GM12878 (cell line): ENCODE data around the gene CSTPP1. TPM values are rescaled to one million over a fixed set of nuclear protein-coding genes. Genes with fewer than 3 reads are reported as not detected.

ENCODE experiments used
- ATAC-seq: fragments of 200-7000 bp; cut with Tn5 transposase; 3 replicates; pipeline ENCODE4 v1.9.1; 2020; ENCODE audit warnings: mild to moderate bottlenecking, moderate library complexity
- BruUV-seq: library from RNA; stranded (reverse); fragments of 400-500 nt; replicated peaks from 2 replicates; lab custom pipeline; 2021; lab: Mats Ljungman, UMichigan
- CTCF ChIA-PET: fragments of 300-600 bp; sonication (Branson Sonifier 250); formaldehyde crosslinking; extraction: SDS; loops from one replicate; lab custom pipeline; 2021; ENCODE audit warnings: inconsistent platforms; lab: Yijun Ruan, JAX
- POLR2A ChIA-PET: fragments of 350-600 bp; formaldehyde crosslinking; extraction: SDS; loops from one replicate; lab custom pipeline; 2021; ENCODE audit warnings: inconsistent platforms; lab: Charles Lee
- RAD21 ChIA-PET: fragments of 300-600 bp; sonication (Branson Sonifier 250); formaldehyde crosslinking; loops from one replicate; lab custom pipeline; 2023; ENCODE audit warnings: antibody characterized with exemption; ENCODE audit not compliant: unreplicated experiment; lab: Charles Lee
- SMC1A ChIA-PET: fragments of 300-600 bp; sonication (Branson Sonifier 250); formaldehyde crosslinking; loops from one replicate; lab custom pipeline; 2023; ENCODE audit not compliant: unreplicated experiment, uncharacterized antibody; lab: Charles Lee
- DNase-seq: peaks from one replicate; pipeline ENCODE4 v3.0.0-alpha.2; 2011; ENCODE audit warnings: low read depth, low spot score
- FAIRE-seq: peaks from 3 replicates; lab custom pipeline; 2011; peaks lifted over from hg19 to GRCh38; lab: Jason Lieb, UNC
- H2AFZ ChIP-seq: 2 replicates; pipeline ENCODE4 v1.6.0; 2011; ENCODE audit warnings: low read depth, low read length, control low read depth; ENCODE audit not compliant: control insufficient read depth
- H3K27ac ChIP-seq: 2 replicates; pipeline ENCODE4 v1.5.1; 2011; ENCODE audit warnings: control low read depth; ENCODE audit not compliant: control insufficient read depth, insufficient read depth
- H3K27me3 ChIP-seq, 2 experiments: replicated peaks in 1 of 2; 2 replicates each; pipeline versions ENCODE4 v1.6.0 to v1.6.1; 2011; ENCODE audit warnings: low read length in 1 of 2; ENCODE audit not compliant: control insufficient read depth in 2 of 2, insufficient read depth in 2 of 2
- H3K36me3 ChIP-seq, 2 experiments: 2 replicates each; pipeline ENCODE4 v1.5.1; 2011; ENCODE audit warnings: low read length in 1 of 2; ENCODE audit not compliant: control insufficient read depth in 2 of 2, insufficient read depth in 2 of 2
- H3K4me1 ChIP-seq: 2 replicates; pipeline ENCODE4 v1.6.1; 2011; ENCODE audit warnings: mild to moderate bottlenecking, low read length, moderate library complexity, mixed read lengths; ENCODE audit not compliant: control insufficient read depth, insufficient read depth
- H3K4me2 ChIP-seq: 2 replicates; pipeline ENCODE4 v1.6.0; 2011; ENCODE audit warnings: control low read depth; ENCODE audit not compliant: control insufficient read depth, insufficient read depth
- H3K4me3 ChIP-seq: fragments of 200-600 bp; sonication (generic); 2 replicates; pipeline ENCODE4 v1.5.1; 2016
- H3K79me2 ChIP-seq: 2 replicates; pipeline ENCODE4 v1.6.0; 2011; ENCODE audit warnings: low read length; ENCODE audit not compliant: control insufficient read depth, insufficient read depth
- H3K9ac ChIP-seq: 2 replicates; pipeline ENCODE4 v1.8.0; 2011; ENCODE audit warnings: low read length, control low read depth, mixed read lengths; ENCODE audit not compliant: control insufficient read depth, insufficient read depth
- H3K9me3 ChIP-seq: replicated peaks from 3 replicates; pipeline ENCODE4 v1.5.1; 2011; ENCODE audit warnings: mild to moderate bottlenecking, low read length; ENCODE audit not compliant: control insufficient read depth, insufficient read depth
- H4K20me1 ChIP-seq: 2 replicates; pipeline ENCODE4 v1.6.0; 2011; ENCODE audit not compliant: control insufficient read depth, insufficient read depth
- MTA2 ChIP-seq: fragments of 450-650 bp; IDR thresholded peaks from 2 replicates; pipeline ENCODE4 v1.6.1; 2016; ENCODE audit warnings: low read depth, mild to moderate bottlenecking, moderate library complexity
- PML ChIP-seq: IDR thresholded peaks from 2 replicates; pipeline ENCODE4 v1.6.1; 2012; ENCODE audit warnings: low read length, inconsistent platforms
- RELA ChIP-seq: fragments of 450-650 bp; IDR thresholded peaks from 2 replicates; pipeline ENCODE4 v1.8.0; 2014; ENCODE audit warnings: borderline replicate concordance; ENCODE audit not compliant: partially characterized antibody
- RFX5 ChIP-seq: IDR thresholded peaks from 2 replicates; pipeline ENCODE4 v1.6.1; 2011; ENCODE audit warnings: low read depth, low read length, improper control_type of control experiment
- SMAD1 ChIP-seq: fragments of 450-650 bp; IDR thresholded peaks from 2 replicates; pipeline ENCODE4 v1.6.1; 2018; ENCODE audit warnings: mild to moderate bottlenecking, low read depth; ENCODE audit not compliant: partially characterized antibody
- STAT1 ChIP-seq: fragments of 450-650 bp; conservative IDR thresholded peaks from 2 replicates; pipeline ENCODE4 v1.6.1; 2014; ENCODE audit warnings: antibody characterized with exemption, mild to moderate bottlenecking
- TCF12 ChIP-seq: IDR thresholded peaks from 2 replicates; pipeline ENCODE4 v1.6.1; 2011; ENCODE audit warnings: low read depth, mild to moderate bottlenecking, low read length
- ZBED1 ChIP-seq: IDR thresholded peaks from 2 replicates; pipeline ENCODE4 v1.6.1; 2016; ENCODE audit warnings: borderline replicate concordance
- WGBS: methylation state at CpG from one replicate; pipeline ENCODE4 v1.1.6; 2016; ENCODE audit warnings: low lambda C conversion rate; ENCODE audit not compliant: insufficient replicate concordance, insufficient coverage; ENCODE audit errors: missing lambda C conversion rate; 5-methylcytosine and 5-hydroxymethylcytosine counted together
- in situ Hi-C: fragments of 300-500 bp; cut with MboI; formaldehyde crosslinking; loops from 9 replicates; pipeline ENCODE4 v1.14.3; 2018; ENCODE audit warnings: mixed read lengths
- intact Hi-C: fragments of 100-400 bp; cut with micrococcal nuclease; formaldehyde crosslinking; loops from one replicate; pipeline ENCODE4 v1.14.2; 2022; ENCODE audit not compliant: unreplicated experiment
- polyA plus RNA-seq, 11 experiments: library from polyadenylated mRNA; depleted of rRNA in 4 of 11; unstranded in 6 of 11; stranded (reverse) in 5 of 11; fragments of >200 nt; fragmentation: Nextera tagmentation in 4 of 11; fragmentation: Illumina TruSeq in 1 of 11; extraction: Ambion mirVana in 4 of 11; extraction: Trizol in 1 of 11; gene quantifications; 1 replicate in 1 of 11; 2 replicates in 10 of 11; pipeline versions ENCODE4 v1.2.1 to v1.2.3, GENCODE V29; 2011 to 2016; ENCODE audit warnings: inconsistent platforms in 2 of 11, missing spikeins in 2 of 11, low read depth in 1 of 11
- total RNA-seq, 4 experiments: library from RNA; depleted of rRNA in 3 of 4; stranded (reverse); fragments of >200 nt in 3 of 4; fragmentation: Illumina TruSeq in 1 of 4; extraction: Trizol in 1 of 4; gene quantifications; 2 replicates each; pipeline versions ENCODE4 v1.2.1 to v1.2.3, GENCODE V29; 2013 to 2021
- TF ChIP-seq, protein P1 (sequence below): fragments of 150-350 bp; IDR thresholded peaks from 2 replicates; pipeline ENCODE4 v1.6.1; 2014; ENCODE audit warnings: mild to moderate bottlenecking, low read depth, low read length
- TF ChIP-seq, protein P2 (sequence below): fragments of 450-650 bp; IDR thresholded peaks from 2 replicates; pipeline ENCODE4 v1.6.1; 2016; ENCODE audit warnings: mild to moderate bottlenecking
- TF ChIP-seq, protein P3 (sequence below): fragments of 450-650 bp; formaldehyde crosslinking; IDR thresholded peaks from 2 replicates; pipeline ENCODE4 v1.4.0; 2020; ENCODE audit warnings: mild to moderate bottlenecking, moderate library complexity

The CSTPP1 gene
- total and polyA plus RNA-seq, 10 of the 15 experiments (the other 5 are each of a cell fraction or from before 2014, with no cell fraction given): 7.1 to 23.4 (median 17.5) TPM

DNA sequence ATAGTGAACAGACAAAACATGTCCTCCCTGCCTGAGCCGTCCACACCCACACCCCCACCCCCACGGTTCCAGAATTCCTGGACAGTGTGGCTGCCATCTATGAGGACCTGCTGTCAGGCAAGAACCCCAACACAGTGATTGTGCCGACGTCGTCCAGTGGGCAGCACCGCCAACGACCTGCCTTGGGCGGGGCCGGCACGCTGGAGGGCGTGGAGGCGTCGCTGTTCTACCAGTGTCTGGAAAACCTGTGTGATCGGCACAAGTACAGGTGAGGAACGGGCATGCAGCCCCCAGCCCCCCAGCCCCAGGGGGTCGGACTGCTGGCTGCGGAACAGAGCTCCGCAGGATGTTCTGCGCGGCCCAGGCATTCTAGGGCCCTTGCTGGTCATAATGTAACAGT, 220.4 kb downstream of the CSTPP1 start:
- in situ Hi-C loops: no loop called here
- H3K9me3 ChIP-seq: no peaks in the 10 kb centered on the region
- FAIRE-seq (no peak), ATAC-seq (no peak), DNase-seq (no peak)
- H2AFZ ChIP-seq: no peak overlapping the region
- no TSS peak for BruUV-seq
- H3K9ac ChIP-seq: no peak overlapping the region
- no peak overlapping the region for H3K27ac ChIP-seq
- H3K79me2 ChIP-seq: no peaks in the 10 kb centered on the region
- TF ChIP-seq, protein P1, sequence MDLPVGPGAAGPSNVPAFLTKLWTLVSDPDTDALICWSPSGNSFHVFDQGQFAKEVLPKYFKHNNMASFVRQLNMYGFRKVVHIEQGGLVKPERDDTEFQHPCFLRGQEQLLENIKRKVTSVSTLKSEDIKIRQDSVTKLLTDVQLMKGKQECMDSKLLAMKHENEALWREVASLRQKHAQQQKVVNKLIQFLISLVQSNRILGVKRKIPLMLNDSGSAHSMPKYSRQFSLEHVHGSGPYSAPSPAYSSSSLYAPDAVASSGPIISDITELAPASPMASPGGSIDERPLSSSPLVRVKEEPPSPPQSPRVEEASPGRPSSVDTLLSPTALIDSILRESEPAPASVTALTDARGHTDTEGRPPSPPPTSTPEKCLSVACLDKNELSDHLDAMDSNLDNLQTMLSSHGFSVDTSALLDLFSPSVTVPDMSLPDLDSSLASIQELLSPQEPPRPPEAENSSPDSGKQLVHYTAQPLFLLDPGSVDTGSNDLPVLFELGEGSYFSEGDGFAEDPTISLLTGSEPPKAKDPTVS: no peak
- intact Hi-C loops: no loop called here
- H3K4me3 ChIP-seq: no peak overlapping the region
- H3K27me3 ChIP-seq: no peaks in the 10 kb centered on the region
- ChIA-PET CTCF (interaction anchor here (0.7 kb wide), 1 partner anchor 265 kb away, joined by 4 read pairs; no protein-coding TSS in a partner anchor), POLR2A (no interaction called here), SMC1A (no interaction called here), RAD21 (interaction anchor here (0.9 kb wide), 1 partner anchor 266 kb away, joined by 3 read pairs; no protein-coding TSS in a partner anchor)
- no peak overlapping the region for H3K4me2 ChIP-seq
- H3K36me3 ChIP-seq: no peaks in the 10 kb centered on the region; a peak in 1 of 4 replicates
- no peaks in the 10 kb centered on the region for H4K20me1 ChIP-seq
- WGBS: 95% methylated on average over 18 of the region's 20 CpGs
- no peaks in the 10 kb centered on the region for H3K4me1 ChIP-seq

DNA sequence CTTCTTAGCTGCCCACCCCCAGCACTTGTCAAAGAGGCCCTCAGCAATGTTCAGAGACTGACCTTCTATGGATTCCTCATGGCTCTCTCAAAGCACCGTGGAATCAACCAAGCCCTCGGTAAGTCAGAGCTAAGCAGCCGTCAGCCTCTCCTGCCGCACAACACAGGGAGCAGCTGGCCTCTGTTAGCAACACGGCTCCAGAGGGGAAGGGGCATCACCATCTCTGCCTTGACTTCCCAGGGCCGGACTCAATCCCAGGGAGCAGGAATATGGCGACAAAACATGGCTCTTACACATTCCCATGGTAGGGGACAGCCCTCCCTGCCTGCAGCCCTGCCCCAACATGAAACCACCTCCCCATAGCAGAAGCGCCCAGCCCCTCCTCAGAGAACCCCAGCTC, 221.2 kb downstream of the CSTPP1 start:
- Histone ChIP-seq H2AFZ (no peak overlapping the region), H3K4me2 (no peak overlapping the region), H3K36me3 (peaks cover 0 to 2% of the 10 kb centered on the region in 2 experiments; a peak in 3 of 4 replicates), H4K20me1 (no peaks in the 10 kb centered on the region), H3K4me3 (no peak overlapping the region), H3K4me1 (no peaks in the 10 kb centered on the region), H3K9ac (no peak overlapping the region), H3K27me3 (no peaks in the 10 kb centered on the region), H3K79me2 (no peaks in the 10 kb centered on the region), H3K9me3 (no peaks in the 10 kb centered on the region), H3K27ac (no peak overlapping the region)
- DNase-seq: no peak
- WGBS: 87% methylated on average over 8 of the region's 8 CpGs
- SMC1A ChIA-PET: no interaction called here
- in situ Hi-C loops (no loop called here), intact Hi-C loops (no loop called here)
- CTCF ChIA-PET: interaction anchor here (1.1 to 1.6 kb wide), 2 partner anchors 90 to 101 kb away, joined by 3 to 4 read pairs; partner anchors contain the start of gene ACP2
- ATAC-seq: no peak
- RAD21 ChIA-PET: interaction anchor here (1.3 kb wide), 1 partner anchor 262 kb away, joined by 3 read pairs; no protein-coding TSS in a partner anchor
- no peak for FAIRE-seq
- no TSS peak for BruUV-seq
- POLR2A ChIA-PET: interaction anchor here (0.6 kb wide), 1 partner anchor 296 kb away, joined by 4 read pairs; no protein-coding TSS in a partner anchor
- TF ChIP-seq, protein P2, sequence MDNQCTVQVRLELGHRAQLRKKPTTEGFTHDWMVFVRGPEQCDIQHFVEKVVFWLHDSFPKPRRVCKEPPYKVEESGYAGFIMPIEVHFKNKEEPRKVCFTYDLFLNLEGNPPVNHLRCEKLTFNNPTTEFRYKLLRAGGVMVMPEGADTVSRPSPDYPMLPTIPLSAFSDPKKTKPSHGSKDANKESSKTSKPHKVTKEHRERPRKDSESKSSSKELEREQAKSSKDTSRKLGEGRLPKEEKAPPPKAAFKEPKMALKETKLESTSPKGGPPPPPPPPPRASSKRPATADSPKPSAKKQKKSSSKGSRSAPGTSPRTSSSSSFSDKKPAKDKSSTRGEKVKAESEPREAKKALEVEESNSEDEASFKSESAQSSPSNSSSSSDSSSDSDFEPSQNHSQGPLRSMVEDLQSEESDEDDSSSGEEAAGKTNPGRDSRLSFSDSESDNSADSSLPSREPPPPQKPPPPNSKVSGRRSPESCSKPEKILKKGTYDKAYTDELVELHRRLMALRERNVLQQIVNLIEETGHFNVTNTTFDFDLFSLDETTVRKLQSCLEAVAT: no peak
- TF ChIP-seq MTA2 (no peak), RELA (no peak), SMAD1 (no peak), STAT1 (no peak), RFX5 (no peak), ZBED1 (no peak), PML (no peak), TCF12 (no peak)
- TF ChIP-seq, protein P3, sequence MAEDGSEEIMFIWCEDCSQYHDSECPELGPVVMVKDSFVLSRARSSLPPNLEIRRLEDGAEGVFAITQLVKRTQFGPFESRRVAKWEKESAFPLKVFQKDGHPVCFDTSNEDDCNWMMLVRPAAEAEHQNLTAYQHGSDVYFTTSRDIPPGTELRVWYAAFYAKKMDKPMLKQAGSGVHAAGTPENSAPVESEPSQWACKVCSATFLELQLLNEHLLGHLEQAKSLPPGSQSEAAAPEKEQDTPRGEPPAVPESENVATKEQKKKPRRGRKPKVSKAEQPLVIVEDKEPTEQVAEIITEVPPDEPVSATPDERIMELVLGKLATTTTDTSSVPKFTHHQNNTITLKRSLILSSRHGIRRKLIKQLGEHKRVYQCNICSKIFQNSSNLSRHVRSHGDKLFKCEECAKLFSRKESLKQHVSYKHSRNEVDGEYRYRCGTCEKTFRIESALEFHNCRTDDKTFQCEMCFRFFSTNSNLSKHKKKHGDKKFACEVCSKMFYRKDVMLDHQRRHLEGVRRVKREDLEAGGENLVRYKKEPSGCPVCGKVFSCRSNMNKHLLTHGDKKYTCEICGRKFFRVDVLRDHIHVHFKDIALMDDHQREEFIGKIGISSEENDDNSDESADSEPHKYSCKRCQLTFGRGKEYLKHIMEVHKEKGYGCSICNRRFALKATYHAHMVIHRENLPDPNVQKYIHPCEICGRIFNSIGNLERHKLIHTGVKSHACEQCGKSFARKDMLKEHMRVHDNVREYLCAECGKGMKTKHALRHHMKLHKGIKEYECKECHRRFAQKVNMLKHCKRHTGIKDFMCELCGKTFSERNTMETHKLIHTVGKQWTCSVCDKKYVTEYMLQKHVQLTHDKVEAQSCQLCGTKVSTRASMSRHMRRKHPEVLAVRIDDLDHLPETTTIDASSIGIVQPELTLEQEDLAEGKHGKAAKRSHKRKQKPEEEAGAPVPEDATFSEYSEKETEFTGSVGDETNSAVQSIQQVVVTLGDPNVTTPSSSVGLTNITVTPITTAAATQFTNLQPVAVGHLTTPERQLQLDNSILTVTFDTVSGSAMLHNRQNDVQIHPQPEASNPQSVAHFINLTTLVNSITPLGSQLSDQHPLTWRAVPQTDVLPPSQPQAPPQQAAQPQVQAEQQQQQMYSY (CRISPR knock-in tag): no peak
